ENCODE results near the gene ACSS2.

The ACSS2 gene

GRCh38 chr20:34876406-34877282 is at the start of gene ACSS2:
ACSS2 (plus strand) TSS chr20:34876612; CDS start chr20:34876646, 34 bp downstream.
- no peak for TF ChIP-seq CTCF (IDR thresholded peaks at IDR 0.05; ENCODE audit: low read depth, low read length)
- H3K4me3 ChIP-seq (ENCODE audit: low read depth, low read length), result peak within 1 kb of the TSS; percentile 72

DNA sequence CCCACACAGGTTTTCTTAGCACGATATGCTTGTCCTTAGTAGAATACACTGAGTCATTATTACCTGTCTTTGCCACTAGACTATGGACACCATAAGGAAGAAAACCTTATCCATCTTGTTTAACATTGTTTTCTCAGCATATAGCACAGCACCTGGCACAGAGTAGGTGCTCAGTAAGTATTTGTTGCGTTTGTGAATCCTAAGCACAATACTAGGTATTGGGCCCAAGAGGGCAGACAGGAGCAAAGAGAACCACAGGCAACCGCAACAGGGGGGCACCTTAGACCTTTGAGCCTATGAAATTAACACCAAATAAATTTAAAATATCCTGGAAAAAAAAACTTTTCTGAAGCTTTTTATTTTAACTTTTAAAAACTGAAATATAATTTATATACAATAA is 47.2 kb upstream of the ACSS2 start:
- no peak for TF ChIP-seq CTCF (IDR thresholded peaks at IDR 0.05; ENCODE audit: low read depth, low read length)

GRCh38 chr20:34831936-34832335 is 44.5 kb upstream of the ACSS2 start:
- no peak for TF ChIP-seq CTCF (IDR thresholded peaks at IDR 0.05; ENCODE audit: low read depth, low read length)
- H3K4me3 ChIP-seq (ENCODE audit: low read depth, low read length), result no peak overlapping the region

More for the DNA sequence above, 47.2 kb upstream of the ACSS2 start:
- no peak overlapping the region for H3K4me3 ChIP-seq (ENCODE audit: low read depth, low read length)

DNA sequence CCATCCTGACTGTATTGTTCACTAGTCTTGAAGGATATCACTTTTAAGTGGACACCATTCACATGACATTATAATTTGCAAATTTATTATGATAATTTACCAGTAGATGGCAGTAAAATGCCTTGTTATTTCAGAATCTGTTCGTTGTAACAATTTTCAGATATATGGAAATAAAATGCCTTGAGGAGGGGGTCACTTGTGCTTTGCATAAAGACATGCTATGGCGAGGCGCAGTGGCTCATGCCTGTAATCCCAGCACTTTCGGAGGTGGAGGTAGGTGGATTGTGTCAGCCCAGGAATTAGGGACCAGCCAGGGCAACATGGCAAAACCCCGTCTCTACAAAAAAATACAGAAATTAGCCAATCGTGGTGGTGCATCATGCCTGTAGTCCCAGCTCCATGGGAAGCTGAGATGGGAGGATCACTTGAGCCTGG is 41.9 kb upstream of the ACSS2 start:
- no peak overlapping the region for H3K4me3 ChIP-seq (ENCODE audit: low read depth, low read length)
- no peak for TF ChIP-seq CTCF (IDR thresholded peaks at IDR 0.05; ENCODE audit: low read depth, low read length)

GRCh38 chr20:34842143-34842542 is 34.3 kb upstream of the ACSS2 start:
- TF ChIP-seq CTCF (IDR thresholded peaks at IDR 0.05; ENCODE audit: low read depth, low read length), result no peak

DNA sequence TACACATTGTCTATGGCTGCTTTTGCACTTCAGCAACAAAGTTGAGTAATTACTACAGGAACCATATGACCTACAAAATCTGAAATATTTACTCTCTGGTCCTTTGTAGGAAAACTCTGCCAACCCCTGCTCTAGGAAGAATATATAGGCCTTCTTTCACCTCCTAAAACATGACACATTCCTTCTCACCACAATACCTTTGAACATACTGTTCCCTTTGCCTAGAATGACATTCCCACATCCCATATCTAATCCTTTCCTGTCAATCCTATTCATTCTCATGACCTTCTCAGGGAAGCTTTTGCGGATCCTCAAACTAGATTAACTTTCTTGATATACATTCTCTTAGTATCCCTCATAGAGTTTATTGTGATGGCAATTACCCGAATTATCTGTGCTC is 33.0 kb upstream of the ACSS2 start:
- no peak overlapping the region for H3K4me3 ChIP-seq (ENCODE audit: low read depth, low read length)
- TF ChIP-seq CTCF (IDR thresholded peaks at IDR 0.05; ENCODE audit: low read depth, low read length), result no peak

More at GRCh38 chr20:34842143-34842542, 34.3 kb upstream of the ACSS2 start:
- H3K4me3 ChIP-seq (ENCODE audit: low read depth, low read length), result no peak overlapping the region

DNA sequence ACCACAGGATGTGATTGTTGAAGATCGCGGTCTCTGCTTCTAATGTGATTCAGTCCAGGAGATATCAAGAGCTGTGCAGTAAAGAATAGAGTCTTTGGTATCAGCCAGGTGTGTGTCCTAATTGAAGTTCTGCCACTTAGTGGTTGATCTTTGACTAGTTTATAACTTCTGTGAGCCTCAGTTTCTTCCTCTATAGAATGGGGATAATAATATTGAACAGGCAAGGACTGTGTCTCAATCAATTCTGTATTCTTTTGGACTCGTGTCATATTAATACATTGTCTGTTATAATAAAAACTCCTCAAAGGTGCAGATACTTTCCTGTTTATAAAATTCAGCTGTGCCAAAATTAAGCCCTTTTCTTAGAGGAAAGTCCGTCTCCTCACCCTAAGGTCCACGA is 27.8 kb upstream of the ACSS2 start:
- no peak for TF ChIP-seq CTCF (IDR thresholded peaks at IDR 0.05; ENCODE audit: low read depth, low read length)
- H3K4me3 ChIP-seq (ENCODE audit: low read depth, low read length), result no peak overlapping the region

All from WI38 (cell line).